GM12878 (cell line): ENCODE data around the gene MAP1S.

Experiments used
- CTCF ChIP-seq, 3 experiments: IDR thresholded peaks in 2 of 3; conservative IDR thresholded peaks in 1 of 3; 2 replicates each; pipeline ENCODE4 v1.5.1; 2011; ENCODE audit warnings: low read depth in 3 of 3, low read length in 3 of 3, mild to moderate bottlenecking in 3 of 3, control low read depth in 2 of 3, moderate library complexity in 2 of 3, inconsistent platforms in 1 of 3, mixed read lengths in 1 of 3; ENCODE audit not compliant: control insufficient read depth in 2 of 3, insufficient read depth in 1 of 3; ENCODE audit errors: extremely low read depth in 1 of 3
- JUNB ChIP-seq: IDR thresholded peaks from 2 replicates; pipeline ENCODE4 v1.6.1; 2016; ENCODE audit warnings: antibody characterized with exemption, mild to moderate bottlenecking
- MAX ChIP-seq: IDR thresholded peaks from 2 replicates; pipeline ENCODE4 v1.6.1; 2012; ENCODE audit warnings: low read depth, low read length, improper control_type of control experiment
- NR2C2 ChIP-seq: IDR thresholded peaks from 2 replicates; pipeline ENCODE4 v1.6.1; 2011; ENCODE audit warnings: borderline replicate concordance, low read depth; ENCODE audit not compliant: control insufficient read depth, insufficient read length
- POLR2A ChIP-seq: IDR thresholded peaks from 2 replicates; pipeline ENCODE4 v1.6.1; 2011; ENCODE audit warnings: low read depth, mild to moderate bottlenecking, low read length
- PRDM15 ChIP-seq: fragments of 450-650 bp; formaldehyde crosslinking; IDR thresholded peaks from 2 replicates; pipeline ENCODE4 v1.4.0; 2020; ENCODE audit warnings: mild to moderate bottlenecking, moderate library complexity
- RB1 ChIP-seq: fragments of 450-650 bp; formaldehyde crosslinking; IDR thresholded peaks from 2 replicates; pipeline ENCODE4 v1.6.1; 2017; ENCODE audit warnings: mild to moderate bottlenecking, borderline replicate concordance
- TAF1 ChIP-seq: IDR thresholded peaks from 2 replicates; pipeline ENCODE4 v1.6.1; 2011; ENCODE audit warnings: mild to moderate bottlenecking, low read depth, low read length, borderline replicate concordance
- USF1 ChIP-seq: IDR thresholded peaks from 2 replicates; pipeline ENCODE4 v1.6.1; 2011; ENCODE audit warnings: borderline replicate concordance, low read depth, mild to moderate bottlenecking, moderate library complexity, mixed read lengths, low read length; ENCODE audit not compliant: insufficient read depth; ENCODE audit errors: extremely low read length

DNA sequence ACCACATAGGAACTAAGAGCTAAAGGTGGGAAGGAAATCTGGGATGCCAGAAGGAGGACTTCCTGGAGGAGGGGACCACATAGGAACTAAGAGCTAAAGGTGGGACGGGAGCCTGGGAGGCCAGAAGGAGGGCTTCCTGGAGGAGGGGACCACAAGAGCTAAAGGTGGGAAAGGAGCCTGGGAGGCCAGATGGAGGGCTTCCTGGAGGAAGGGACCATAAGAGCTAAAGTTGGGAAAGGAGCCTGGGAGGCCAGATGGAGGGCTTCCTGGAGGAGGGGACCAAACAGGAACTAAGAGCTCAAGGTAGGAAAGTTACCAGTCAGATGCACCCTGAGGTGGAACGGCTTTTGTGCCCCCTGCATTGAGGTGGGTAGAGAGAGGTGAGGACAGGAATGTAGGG is 22.2 kb downstream of the MAP1S start:
- TF ChIP-seq CTCF (IDR thresholded peaks at IDR 0.05 in 2 of 3, conservative IDR thresholded peaks at IDR 0.05 in 1 of 3; ENCODE audit: control insufficient read depth in 2 of 3, extremely low read depth in 1 of 3, insufficient read depth in 1 of 3, low read depth in 3 of 3, low read length in 3 of 3) (no peak), POLR2A (no peak), USF1 (no peak), PRDM15 (no peak), JUNB (no peak), NR2C2 (no peak), RB1 (no peak), TAF1 (no peak), MAX (no peak)
